Mesenchymal stem cell (in vitro differentiated cells and primary cell): ENCODE results near the gene SAMSN1.
"Not testable (repeated sequence)": the region's sequence is repeated elsewhere in the genome, so short reads cannot be mapped to it uniquely, and the experiment has no call there.

Source experiments
- DNase-seq: peaks from one replicate; pipeline ENCODE4 v3.0.0-alpha.2; 2013
- H2AFZ ChIP-seq: one replicate; pipeline ENCODE4 v1.6.1; 2013; ENCODE audit warnings: low read depth, mild to moderate bottlenecking, control low read depth, inconsistent platforms, low read length, moderate library complexity
- H2AK5ac ChIP-seq: 2 replicates; pipeline ENCODE4 v1.6.1; 2013; ENCODE audit warnings: low read length, moderate library complexity, mild to moderate bottlenecking, inconsistent platforms; ENCODE audit not compliant: severe bottlenecking
- H2BK120ac ChIP-seq: one replicate; pipeline ENCODE4 v1.6.1; 2013; ENCODE audit warnings: low read depth, mild to moderate bottlenecking, inconsistent platforms, low read length, moderate library complexity
- H2BK12ac ChIP-seq, 2 experiments: one replicate each; pipeline ENCODE4 v1.6.1; 2013; ENCODE audit warnings: inconsistent platforms in 2 of 2, low read length in 2 of 2, mild to moderate bottlenecking in 2 of 2, moderate library complexity in 2 of 2, control low read depth in 1 of 2
- H2BK15ac ChIP-seq: one replicate; pipeline ENCODE4 v1.6.1; 2013; ENCODE audit warnings: mild to moderate bottlenecking, low read depth, inconsistent platforms; ENCODE audit not compliant: poor library complexity, severe bottlenecking
- H2BK5ac ChIP-seq: 2 replicates; pipeline ENCODE4 v1.6.1; 2013; ENCODE audit warnings: low read depth, mild to moderate bottlenecking, low read length, control low read depth, inconsistent platforms; ENCODE audit not compliant: poor library complexity, severe bottlenecking
- H3K14ac ChIP-seq, 2 experiments: one replicate each; pipeline ENCODE4 v1.6.1; 2013; ENCODE audit warnings: inconsistent platforms in 2 of 2, low read length in 2 of 2, control low read depth in 1 of 2, mild to moderate bottlenecking in 1 of 2, moderate library complexity in 1 of 2
- H3K18ac ChIP-seq, 2 experiments: one replicate each; pipeline ENCODE4 v1.6.1; 2013; ENCODE audit warnings: inconsistent platforms in 2 of 2, low read length in 2 of 2, control low read depth in 1 of 2, low read depth in 1 of 2, mild to moderate bottlenecking in 1 of 2
- H3K23ac ChIP-seq, 2 experiments: one replicate each; pipeline ENCODE4 v1.6.1; 2013; ENCODE audit warnings: inconsistent platforms in 2 of 2, low read length in 2 of 2, mild to moderate bottlenecking in 2 of 2, moderate library complexity in 2 of 2, control low read depth in 1 of 2
- H3K27ac ChIP-seq: 2 replicates; pipeline ENCODE4 v1.5.1; 2013; ENCODE audit warnings: mild to moderate bottlenecking, moderate library complexity, low read length, control low read depth, inconsistent platforms; ENCODE audit not compliant: poor library complexity, severe bottlenecking
- H3K27me3 ChIP-seq, 2 experiments: 2 replicates each; pipeline versions ENCODE4 v1.6.1 to v1.7.0; 2013; ENCODE audit warnings: low read length in 2 of 2, mild to moderate bottlenecking in 2 of 2, moderate library complexity in 2 of 2, control low read depth in 1 of 2, inconsistent platforms in 1 of 2; ENCODE audit not compliant: control insufficient read depth in 1 of 2, insufficient read depth in 1 of 2
- H3K36me3 ChIP-seq, 2 experiments: 2 replicates each; pipeline versions ENCODE4 v1.6.1 to v1.7.0; 2013; ENCODE audit warnings: low read length in 2 of 2, control low read depth in 1 of 2, inconsistent platforms in 1 of 2, low read depth in 1 of 2, mild to moderate bottlenecking in 1 of 2; ENCODE audit not compliant: insufficient read depth in 2 of 2, control insufficient read depth in 1 of 2
- H3K4ac ChIP-seq, 2 experiments: one replicate each; pipeline ENCODE4 v1.6.1; 2013; ENCODE audit warnings: inconsistent platforms in 2 of 2, low read length in 2 of 2, mild to moderate bottlenecking in 2 of 2, moderate library complexity in 2 of 2, control low read depth in 1 of 2, low read depth in 1 of 2
- H3K4me1 ChIP-seq: 2 replicates; pipeline ENCODE4 v1.6.1; 2013; ENCODE audit warnings: low read depth, low read length, control low read depth; ENCODE audit not compliant: control insufficient read depth, insufficient read depth
- H3K4me2 ChIP-seq: 2 replicates; pipeline ENCODE4 v1.6.1; 2013; ENCODE audit warnings: low read length, mild to moderate bottlenecking, inconsistent platforms; ENCODE audit not compliant: poor library complexity, severe bottlenecking
- H3K4me3 ChIP-seq, 2 experiments: 2 replicates each; pipeline versions ENCODE4 v1.5.1 to v1.7.0; 2013; ENCODE audit warnings: low read length in 2 of 2, mild to moderate bottlenecking in 2 of 2, control low read depth in 1 of 2, low read depth in 1 of 2; ENCODE audit not compliant: insufficient read depth in 1 of 2
- H3K79me1 ChIP-seq: replicated peaks from 2 replicates; pipeline ENCODE4 v1.6.1; 2013; ENCODE audit warnings: mild to moderate bottlenecking, control low read depth, low read length, inconsistent platforms; ENCODE audit not compliant: poor library complexity, severe bottlenecking
- H3K9ac ChIP-seq: 2 replicates; pipeline ENCODE4 v1.7.0; 2013; ENCODE audit warnings: mild to moderate bottlenecking, low read length, moderate library complexity
- H3K9me3 ChIP-seq: 2 replicates; pipeline ENCODE4 v1.7.0; 2013; ENCODE audit warnings: mild to moderate bottlenecking, low read length; ENCODE audit not compliant: control insufficient read depth
- H4K8ac ChIP-seq: one replicate; pipeline ENCODE4 v1.6.1; 2013; ENCODE audit warnings: inconsistent platforms, mild to moderate bottlenecking, low read length, moderate library complexity
- H4K91ac ChIP-seq: one replicate; pipeline ENCODE4 v1.6.1; 2013; ENCODE audit warnings: mild to moderate bottlenecking, low read length, inconsistent platforms
- WGBS: methylation state at CpG from one replicate; pipeline ENCODE4 v1.1.7; 2013; ENCODE audit warnings: mixed read lengths; 5-methylcytosine and 5-hydroxymethylcytosine counted together

The SAMSN1 gene

GRCh38 chr21:14550135-14550534 is 4.0 kb upstream of the SAMSN1 start:
- Histone ChIP-seq H2BK120ac (no peak overlapping the region), H3K27me3 (no peaks in the 10 kb centered on the region), H2AFZ (no peak overlapping the region), H3K23ac (no peak overlapping the region), H3K4me1 (no peaks in the 10 kb centered on the region), H4K8ac (no peak overlapping the region), H3K79me1 (no peaks in the 10 kb centered on the region), H2BK5ac (no peak overlapping the region), H3K27ac (no peak overlapping the region), H2BK15ac (no peak overlapping the region), H3K4ac (no peak overlapping the region), H3K18ac (no peak overlapping the region), H3K4me3 (no peak overlapping the region), H3K14ac (no peak overlapping the region), H3K4me2 (no peak overlapping the region), H3K36me3 (no peaks in the 10 kb centered on the region), H3K9ac (no peak overlapping the region), H3K9me3 (no peaks in the 10 kb centered on the region), H2BK12ac (no peak overlapping the region), H4K91ac (no peak overlapping the region), H2AK5ac (no peak overlapping the region)
- DNase-seq, result no peak
- 75% methylated on average over 1 of the region's 3 CpGs for WGBS

DNA sequence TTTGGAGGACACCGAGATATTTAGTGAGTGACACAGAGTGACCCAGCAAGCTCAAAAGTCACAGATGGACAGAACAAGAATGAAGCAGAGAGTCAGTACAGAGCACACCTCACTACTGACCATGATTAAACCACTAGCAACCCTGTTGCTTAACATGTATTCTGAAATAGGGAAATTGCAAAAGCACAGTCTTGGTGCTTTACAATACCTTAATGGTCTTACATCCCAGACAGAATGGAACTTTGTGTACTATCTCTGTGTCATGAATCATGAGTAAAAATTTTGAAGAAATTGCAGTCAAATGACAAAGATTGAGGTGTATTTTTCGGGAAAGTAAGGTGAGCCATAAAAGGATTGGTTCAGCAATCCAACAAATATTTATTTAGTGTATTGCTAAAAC is 2.7 kb upstream of the SAMSN1 start:
- H2BK5ac ChIP-seq, result no peak overlapping the region
- no peak overlapping the region for H3K4me3 ChIP-seq
- H3K4me1 ChIP-seq, result no peaks in the 10 kb centered on the region
- H2AK5ac ChIP-seq, result no peak overlapping the region
- no peaks in the 10 kb centered on the region for H3K79me1 ChIP-seq
- H4K8ac ChIP-seq, result no peak overlapping the region
- H2AFZ ChIP-seq, result no peak overlapping the region
- no peaks in the 10 kb centered on the region for H3K9me3 ChIP-seq
- no peak overlapping the region for H3K27ac ChIP-seq
- no peak overlapping the region for H2BK120ac ChIP-seq
- no peak overlapping the region for H3K4me2 ChIP-seq
- no peaks in the 10 kb centered on the region for H3K27me3 ChIP-seq
- WGBS, result no CpG with 5 or more reads among the region's 2 CpGs
- H3K4ac ChIP-seq, result no peak overlapping the region
- H3K9ac ChIP-seq, result no peak overlapping the region
- H4K91ac ChIP-seq, result no peak overlapping the region
- H3K18ac ChIP-seq, result no peak overlapping the region
- H2BK12ac ChIP-seq, result no peak overlapping the region
- H2BK15ac ChIP-seq, result no peak overlapping the region
- no peak for DNase-seq
- H3K14ac ChIP-seq, result no peak overlapping the region
- H3K23ac ChIP-seq, result no peak overlapping the region
- no peaks in the 10 kb centered on the region for H3K36me3 ChIP-seq

- no peak overlapping the region for H4K8ac ChIP-seq
- H3K36me3 ChIP-seq, result no peaks in the 10 kb centered on the region
- no peaks in the 10 kb centered on the region for H3K4me1 ChIP-seq
- H2BK120ac ChIP-seq, result no peak overlapping the region
- H2BK12ac ChIP-seq, result no peak overlapping the region
- no peak for DNase-seq
- H3K4ac ChIP-seq, result no peak overlapping the region
- H3K18ac ChIP-seq, result no peak overlapping the region
- H2BK15ac ChIP-seq, result no peak overlapping the region
- no peak overlapping the region for H3K4me2 ChIP-seq
- H3K79me1 ChIP-seq, result no peaks in the 10 kb centered on the region
- H3K27ac ChIP-seq, result no peak overlapping the region
- no peak overlapping the region for H4K91ac ChIP-seq
- H3K9ac ChIP-seq, result no peak overlapping the region
- no peak overlapping the region for H3K14ac ChIP-seq
- no peak overlapping the region for H2AFZ ChIP-seq
- H2AK5ac ChIP-seq, result no peak overlapping the region
- H3K23ac ChIP-seq, result no peak overlapping the region
- H3K27me3 ChIP-seq, result no peaks in the 10 kb centered on the region
- H3K9me3 ChIP-seq, result no peaks in the 10 kb centered on the region
- no peak overlapping the region for H3K4me3 ChIP-seq
- WGBS, result 56% methylated on average over 2 of the region's 3 CpGs
- H2BK5ac ChIP-seq, result no peak overlapping the region
These were observed 1.9 kb upstream of the SAMSN1 start for GRCh38 chr21:14547834-14548513.

DNA sequence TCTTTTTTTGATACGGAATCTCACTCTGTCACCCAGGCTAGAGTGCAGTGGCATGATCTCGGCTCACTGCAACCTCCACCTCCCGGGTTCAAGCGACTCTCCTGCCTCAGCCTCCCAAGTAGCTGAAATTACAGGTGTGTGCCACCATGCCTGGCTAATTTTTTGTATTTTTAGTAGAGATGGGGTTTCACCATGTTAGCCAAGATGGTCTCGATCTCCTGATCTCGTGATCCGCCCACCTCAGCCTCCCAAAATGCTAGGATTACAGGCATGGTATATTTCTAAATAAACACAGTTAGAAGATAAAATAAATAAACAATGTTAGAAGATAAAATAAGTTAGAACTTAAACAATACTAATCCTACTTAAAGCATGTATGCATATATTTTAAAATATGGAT is 604 bp upstream of the SAMSN1 start:
- not testable (repeated sequence) for H3K23ac ChIP-seq, H3K4me3 ChIP-seq, H3K18ac ChIP-seq, H3K9me3 ChIP-seq, H2BK12ac ChIP-seq, H3K27ac ChIP-seq, H3K27me3 ChIP-seq, H4K91ac ChIP-seq, H3K14ac ChIP-seq, H2BK15ac ChIP-seq, H2BK120ac ChIP-seq, DNase-seq, H3K4me2 ChIP-seq, H2AK5ac ChIP-seq, H3K79me1 ChIP-seq, H3K36me3 ChIP-seq, H3K4ac ChIP-seq, H2BK5ac ChIP-seq, H2AFZ ChIP-seq, H3K4me1 ChIP-seq, H3K9ac ChIP-seq, H4K8ac ChIP-seq
- WGBS, result 90% methylated on average over 4 of the region's 7 CpGs
